ENCODE results near the gene SCAMP1.

Gene SCAMP1

GRCh38 chr5:78405829-78406750 lies 45.7 kb downstream of the SCAMP1 start:
- H3K9ac ChIP-seq (ENCODE audit: low read length), result no peak overlapping the region

GRCh38 chr5:78407458-78407857 lies 47.0 kb downstream of the SCAMP1 start:
- Histone ChIP-seq H3K4me3 (ENCODE audit: low read length) (no peak overlapping the region), H3K9ac (ENCODE audit: low read length) (no peak overlapping the region), H3K27me3 (ENCODE audit: control insufficient read depth, insufficient read depth, low read length) (no peaks in the 10 kb centered on the region), H3K36me3 (ENCODE audit: control insufficient read depth, insufficient read depth, low read length) (no peaks in the 10 kb centered on the region), H3K4me1 (ENCODE audit: control insufficient read depth, insufficient read depth, low read length) (no peaks in the 10 kb centered on the region), H3K9me3 (ENCODE audit: control insufficient read depth, low read length) (no peaks in the 10 kb centered on the region)

More at GRCh38 chr5:78405829-78406750, 45.7 kb downstream of the SCAMP1 start:
- Histone ChIP-seq H3K9me3 (ENCODE audit: control insufficient read depth, low read length) (no peaks in the 10 kb centered on the region), H3K36me3 (ENCODE audit: control insufficient read depth, insufficient read depth, low read length) (no peaks in the 10 kb centered on the region), H3K4me1 (ENCODE audit: control insufficient read depth, insufficient read depth, low read length) (no peaks in the 10 kb centered on the region), H3K27me3 (ENCODE audit: control insufficient read depth, insufficient read depth, low read length) (no peaks in the 10 kb centered on the region), H3K4me3 (ENCODE audit: low read length) (no peak overlapping the region)

GRCh38 chr5:78411586-78411985 lies 51.2 kb downstream of the SCAMP1 start:
- Histone ChIP-seq H3K27me3 (ENCODE audit: control insufficient read depth, insufficient read depth, low read length) (no peaks in the 10 kb centered on the region), H3K4me3 (ENCODE audit: low read length) (no peak overlapping the region), H3K36me3 (ENCODE audit: control insufficient read depth, insufficient read depth, low read length) (no peaks in the 10 kb centered on the region)

DNA sequence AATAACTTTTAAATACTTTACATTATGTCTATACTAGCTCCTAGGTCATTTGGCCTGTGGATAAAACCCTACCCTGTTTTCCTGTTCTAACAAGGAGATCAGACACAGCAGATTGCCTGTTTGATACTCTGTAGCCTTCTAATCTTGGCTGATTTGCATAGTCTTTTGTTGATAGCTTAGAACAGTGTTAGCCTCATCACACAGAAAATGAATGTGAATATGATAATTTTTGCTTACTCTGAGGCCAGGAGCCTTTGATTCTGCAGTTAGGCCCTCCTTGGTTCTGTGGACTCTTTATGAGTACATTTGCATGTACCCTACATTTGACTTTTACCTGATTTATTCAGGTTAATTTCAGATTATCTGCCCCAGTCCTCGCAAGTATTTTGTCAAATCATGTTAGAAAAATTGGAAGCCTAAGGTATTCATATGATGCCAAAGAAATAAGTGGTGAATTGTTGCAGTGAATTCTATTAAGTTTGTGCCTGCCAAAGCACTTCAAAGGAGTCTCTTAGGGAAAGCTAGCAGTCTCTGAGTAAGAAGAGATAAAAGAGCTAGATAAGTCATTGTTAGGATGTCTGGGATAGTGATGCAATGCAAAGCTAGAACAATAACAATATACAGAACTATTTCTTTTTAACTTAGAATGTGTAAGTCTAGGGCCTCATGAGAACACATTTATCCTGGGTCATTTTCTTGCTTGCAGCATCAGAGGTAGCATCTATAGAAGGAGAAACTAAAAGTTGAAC lies 56.4 kb downstream of the SCAMP1 start:
- no peaks in the 10 kb centered on the region for H3K9me3 ChIP-seq (ENCODE audit: control insufficient read depth, low read length)
- no peaks in the 10 kb centered on the region for H3K36me3 ChIP-seq (ENCODE audit: control insufficient read depth, insufficient read depth, low read length)
- no peaks in the 10 kb centered on the region for H3K27me3 ChIP-seq (ENCODE audit: control insufficient read depth, insufficient read depth, low read length)
- no peak overlapping the region for H3K4me3 ChIP-seq (ENCODE audit: low read length)
- no peak overlapping the region for H3K9ac ChIP-seq (ENCODE audit: low read length)
- no peaks in the 10 kb centered on the region for H3K4me1 ChIP-seq (ENCODE audit: control insufficient read depth, insufficient read depth, low read length)

More at GRCh38 chr5:78411586-78411985, 51.2 kb downstream of the SCAMP1 start:
- H3K4me1 ChIP-seq (ENCODE audit: control insufficient read depth, insufficient read depth, low read length), result no peaks in the 10 kb centered on the region
- no peak overlapping the region for H3K9ac ChIP-seq (ENCODE audit: low read length)
- no peaks in the 10 kb centered on the region for H3K9me3 ChIP-seq (ENCODE audit: control insufficient read depth, low read length)

GRCh38 chr5:78419396-78419795 lies 59.0 kb downstream of the SCAMP1 start:
- Histone ChIP-seq H3K36me3 (ENCODE audit: control insufficient read depth, insufficient read depth, low read length) (no peaks in the 10 kb centered on the region), H3K9me3 (ENCODE audit: control insufficient read depth, low read length) (no peaks in the 10 kb centered on the region), H3K9ac (ENCODE audit: low read length) (no peak overlapping the region), H3K4me3 (ENCODE audit: low read length) (no peak overlapping the region), H3K27me3 (ENCODE audit: control insufficient read depth, insufficient read depth, low read length) (no peaks in the 10 kb centered on the region), H3K4me1 (ENCODE audit: control insufficient read depth, insufficient read depth, low read length) (no peaks in the 10 kb centered on the region)

DNA sequence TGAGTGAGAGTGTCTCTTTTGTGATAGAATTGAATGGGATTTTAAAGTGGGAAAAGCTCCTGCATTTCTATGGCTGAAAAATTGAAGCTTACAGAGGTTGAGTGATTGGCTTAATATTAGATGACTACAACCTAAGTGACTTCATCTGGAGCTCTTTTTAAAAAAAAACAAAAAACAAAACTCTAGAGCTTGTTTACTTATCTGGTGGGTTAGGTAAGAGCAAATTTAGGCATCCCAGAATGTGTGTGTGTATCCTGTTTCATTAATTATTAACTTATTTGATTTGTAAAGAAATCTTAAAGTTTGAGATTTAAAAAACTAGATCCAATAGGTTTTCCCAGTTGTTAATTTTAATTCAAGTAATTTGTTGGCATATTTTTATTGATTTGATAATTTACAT lies 60.1 kb downstream of the SCAMP1 start:
- Histone ChIP-seq H3K4me1 (ENCODE audit: control insufficient read depth, insufficient read depth, low read length) (no peaks in the 10 kb centered on the region), H3K9me3 (ENCODE audit: control insufficient read depth, low read length) (no peaks in the 10 kb centered on the region), H3K4me3 (ENCODE audit: low read length) (no peak overlapping the region), H3K27me3 (ENCODE audit: control insufficient read depth, insufficient read depth, low read length) (no peaks in the 10 kb centered on the region), H3K36me3 (ENCODE audit: control insufficient read depth, insufficient read depth, low read length) (no peaks in the 10 kb centered on the region), H3K9ac (ENCODE audit: low read length) (no peak overlapping the region)

DNA sequence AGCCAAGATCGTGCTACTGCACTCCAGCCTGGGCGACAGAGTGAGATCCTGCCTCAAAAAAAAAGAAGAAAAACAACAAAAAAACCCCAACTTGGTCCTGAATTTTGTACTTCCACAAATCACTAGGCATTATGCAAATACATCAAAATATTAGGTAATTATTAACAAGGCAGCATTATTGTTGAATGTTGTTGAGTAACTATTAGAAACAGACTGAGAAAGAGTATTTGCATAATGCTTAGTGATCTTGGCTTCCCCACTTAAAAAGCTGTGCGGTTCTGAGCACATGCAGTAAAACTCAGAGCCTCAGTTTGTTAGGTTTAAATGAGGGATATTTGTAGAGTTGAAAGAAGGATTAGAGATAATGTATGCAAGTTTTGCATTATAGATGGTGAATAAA lies 64.2 kb downstream of the SCAMP1 start:
- no peaks in the 10 kb centered on the region for H3K4me1 ChIP-seq (ENCODE audit: control insufficient read depth, insufficient read depth, low read length)
- H3K27me3 ChIP-seq (ENCODE audit: control insufficient read depth, insufficient read depth, low read length), result no peaks in the 10 kb centered on the region
- no peaks in the 10 kb centered on the region for H3K36me3 ChIP-seq (ENCODE audit: control insufficient read depth, insufficient read depth, low read length)
- H3K4me3 ChIP-seq (ENCODE audit: low read length), result no peak overlapping the region
- H3K9ac ChIP-seq (ENCODE audit: low read length), result no peak overlapping the region
- no peaks in the 10 kb centered on the region for H3K9me3 ChIP-seq (ENCODE audit: control insufficient read depth, low read length)

- Histone ChIP-seq H3K9ac (ENCODE audit: low read length) (no peak overlapping the region), H3K4me3 (ENCODE audit: low read length) (no peak overlapping the region), H3K9me3 (ENCODE audit: control insufficient read depth, low read length) (no peaks in the 10 kb centered on the region), H3K27me3 (ENCODE audit: control insufficient read depth, insufficient read depth, low read length) (no peaks in the 10 kb centered on the region), H3K4me1 (ENCODE audit: control insufficient read depth, insufficient read depth, low read length) (no peaks in the 10 kb centered on the region), H3K36me3 (ENCODE audit: control insufficient read depth, insufficient read depth, low read length) (no peaks in the 10 kb centered on the region)
Measured at GRCh38 chr5:78429332-78429980, 69.0 kb downstream of the SCAMP1 start.

DNA sequence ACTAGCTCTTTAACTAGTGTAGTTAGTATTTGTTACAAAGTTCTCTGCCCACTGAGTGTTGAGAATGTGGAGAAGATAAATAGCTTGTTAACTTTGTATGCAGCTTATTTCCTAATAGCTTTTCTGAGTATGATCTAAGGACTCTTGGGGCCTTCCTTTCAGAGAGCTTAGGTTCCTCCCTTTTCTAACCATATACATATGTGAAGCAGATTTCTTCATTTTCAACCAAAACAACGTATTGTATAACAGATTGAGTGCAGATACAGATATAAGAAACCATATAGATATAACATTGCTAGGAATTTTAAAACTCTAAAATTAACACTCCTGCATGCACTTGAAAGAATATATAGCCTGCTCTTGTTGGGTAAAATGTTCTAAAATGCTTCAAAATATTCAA lies 70.4 kb downstream of the SCAMP1 start:
- no peaks in the 10 kb centered on the region for H3K27me3 ChIP-seq (ENCODE audit: control insufficient read depth, insufficient read depth, low read length)
- H3K4me3 ChIP-seq (ENCODE audit: low read length), result no peak overlapping the region
- H3K4me1 ChIP-seq (ENCODE audit: control insufficient read depth, insufficient read depth, low read length), result no peaks in the 10 kb centered on the region
- no peaks in the 10 kb centered on the region for H3K36me3 ChIP-seq (ENCODE audit: control insufficient read depth, insufficient read depth, low read length)
- H3K9ac ChIP-seq (ENCODE audit: low read length), result no peak overlapping the region
- H3K9me3 ChIP-seq (ENCODE audit: control insufficient read depth, low read length), result no peaks in the 10 kb centered on the region

GRCh38 chr5:78433972-78434371 lies 73.6 kb downstream of the SCAMP1 start:
- H3K4me3 ChIP-seq (ENCODE audit: low read length), result no peak overlapping the region
- no peaks in the 10 kb centered on the region for H3K9me3 ChIP-seq (ENCODE audit: control insufficient read depth, low read length)

DNA sequence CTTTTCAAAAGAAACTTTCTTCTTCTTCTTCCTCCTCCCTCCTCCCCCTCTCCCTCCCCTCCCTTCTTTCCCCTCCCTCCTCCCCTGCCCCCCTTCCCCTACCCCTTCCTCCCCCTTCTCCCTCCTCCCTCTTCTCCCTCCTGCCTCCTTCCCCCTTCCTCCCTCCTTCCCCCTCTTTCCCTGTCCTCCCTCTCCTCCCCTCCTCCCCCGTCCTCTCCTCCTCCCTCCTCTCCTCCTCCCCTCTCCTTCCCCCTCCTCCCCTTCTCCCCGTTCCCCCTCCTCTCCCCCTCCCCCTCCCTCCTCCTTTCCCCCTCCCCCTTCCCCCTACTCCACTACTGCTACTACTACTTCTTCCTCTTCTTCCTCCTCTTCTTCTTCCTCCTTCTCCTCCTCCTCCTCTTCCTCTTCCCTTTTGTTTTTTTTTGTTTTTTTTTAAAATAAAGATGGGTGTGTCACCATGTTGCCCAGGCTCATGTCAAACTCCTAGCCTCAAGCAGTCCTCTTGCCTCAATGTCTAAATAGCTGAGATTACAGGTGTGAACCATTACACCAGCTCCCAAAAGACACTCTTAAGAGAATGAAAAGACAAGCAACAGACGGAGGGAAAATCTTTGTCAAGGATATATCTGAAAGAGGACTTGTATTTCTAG lies 87.5 kb downstream of the SCAMP1 start:
- Histone ChIP-seq H3K27me3 (ENCODE audit: control insufficient read depth, insufficient read depth, low read length) (no peaks in the 10 kb centered on the region), H3K4me1 (ENCODE audit: control insufficient read depth, insufficient read depth, low read length) (no peaks in the 10 kb centered on the region), H3K36me3 (ENCODE audit: control insufficient read depth, insufficient read depth, low read length) (no peaks in the 10 kb centered on the region), H3K9ac (ENCODE audit: low read length) (no peak overlapping the region), H3K4me3 (ENCODE audit: low read length) (no peak overlapping the region), H3K9me3 (ENCODE audit: control insufficient read depth, low read length) (no peaks in the 10 kb centered on the region)

More at GRCh38 chr5:78433972-78434371, 73.6 kb downstream of the SCAMP1 start:
- no peaks in the 10 kb centered on the region for H3K36me3 ChIP-seq (ENCODE audit: control insufficient read depth, insufficient read depth, low read length)
- H3K9ac ChIP-seq (ENCODE audit: low read length), result no peak overlapping the region
- no peaks in the 10 kb centered on the region for H3K4me1 ChIP-seq (ENCODE audit: control insufficient read depth, insufficient read depth, low read length)
- H3K27me3 ChIP-seq (ENCODE audit: control insufficient read depth, insufficient read depth, low read length), result no peaks in the 10 kb centered on the region
